ENCODE measurements around the gene ATP11A. TPM values are rescaled to one million over a fixed set of nuclear protein-coding genes. Genes with fewer than 3 reads are reported as not detected.
"Not testable (repeated sequence)": the region's sequence is repeated elsewhere in the genome, so short reads cannot be mapped to it uniquely, and the experiment has no call there.

ATP11A gene
- total and polyA plus RNA-seq, 4 donors: 3.1 to 68.1 (median 28.6) TPM

DNA sequence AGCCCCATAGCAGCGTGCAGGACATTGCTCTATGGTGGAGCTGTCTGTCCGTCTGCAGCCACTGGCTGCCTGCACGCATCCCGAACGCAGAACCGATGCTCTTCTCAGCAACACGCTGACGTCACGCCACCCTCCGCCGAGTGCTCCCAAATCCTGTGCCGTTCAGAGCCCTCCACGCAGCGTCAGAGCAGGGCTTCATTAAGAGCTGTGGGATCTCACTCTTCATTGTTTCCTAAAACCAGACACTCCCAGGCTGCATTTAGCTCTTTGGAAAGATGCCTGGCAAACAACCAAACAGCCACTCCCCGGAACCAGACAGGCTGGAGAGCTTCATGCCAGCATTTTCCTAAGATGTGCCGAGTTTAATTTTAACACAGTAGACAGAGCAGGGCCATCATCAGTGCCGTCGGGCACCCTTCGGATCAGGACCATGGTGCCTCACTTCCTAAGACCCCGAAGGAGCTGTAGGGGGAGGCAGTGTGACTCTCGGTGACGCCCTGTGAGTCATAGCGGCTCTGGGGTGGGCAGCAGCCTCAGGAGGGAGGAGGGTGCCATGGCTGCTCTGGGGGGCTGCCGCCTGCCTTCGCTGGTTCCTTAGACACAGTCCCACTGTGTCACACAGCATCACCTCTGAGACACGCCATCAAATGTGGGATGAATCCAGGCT, 147.7 kb downstream of the ATP11A start:
- H3K27me3 ChIP-seq (ENCODE audit: control insufficient read depth in 1 of 2, insufficient read depth in 2 of 2, low read length in 1 of 2): no peaks in the 10 kb centered on the region
- H3K36me3 ChIP-seq (ENCODE audit: control insufficient read depth in 1 of 2, insufficient read depth in 2 of 2, low read length in 1 of 2): no peaks in the 10 kb centered on the region
- no peak overlapping the region for H3K27ac ChIP-seq (ENCODE audit: low read depth in 1 of 2, low read length in 2 of 2)
- no peak for ATAC-seq (ENCODE audit: low FRiP score)
- intact Hi-C loops (cut with DNase I): no loop called here
- no peaks in the 10 kb centered on the region for H3K9me3 ChIP-seq (ENCODE audit: control insufficient read depth, low read length)
- WGBS, 2 donors: 86 to 91% methylated on average over 26 of the region's 26 CpGs
- DNase-seq: peak in 1 of 2 donors; percentile 74
- no peaks in the 10 kb centered on the region for H3K4me1 ChIP-seq (ENCODE audit: control insufficient read depth in 1 of 2, insufficient read depth in 2 of 2, low read length in 2 of 2)
- H3K4me3 ChIP-seq (ENCODE audit: low read length in 2 of 2): no peak overlapping the region

GRCh38 chr13:112838038-112838841, 148.4 kb downstream of the ATP11A start:
- ATAC-seq (ENCODE audit: low FRiP score): no peak
- no peaks in the 10 kb centered on the region for H3K36me3 ChIP-seq (ENCODE audit: control insufficient read depth in 1 of 2, insufficient read depth in 2 of 2, low read length in 1 of 2)

DNA sequence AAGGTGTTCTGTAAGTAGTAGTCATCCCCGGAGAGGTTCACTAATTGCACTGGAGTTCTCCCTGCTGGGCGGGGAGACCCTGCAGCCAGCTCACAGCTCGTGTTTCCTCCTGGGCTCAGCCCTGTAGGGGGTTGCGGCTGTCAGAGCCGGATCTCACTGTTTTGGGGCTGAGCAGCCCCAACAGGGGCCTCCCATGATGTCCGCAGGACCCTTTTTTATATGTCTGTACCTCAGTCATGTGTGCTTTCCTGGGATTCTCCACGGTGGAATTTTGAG, 148.9 kb downstream of the ATP11A start:
- WGBS, 2 donors: 92 to 94% methylated on average over 7 of the region's 7 CpGs
- Histone ChIP-seq H3K27ac (ENCODE audit: low read depth in 1 of 2, low read length in 2 of 2) (no peak overlapping the region), H3K36me3 (ENCODE audit: control insufficient read depth in 1 of 2, insufficient read depth in 2 of 2, low read length in 1 of 2) (no peaks in the 10 kb centered on the region), H3K4me3 (ENCODE audit: low read length in 2 of 2) (no peak overlapping the region), H3K9me3 (ENCODE audit: control insufficient read depth, low read length) (no peaks in the 10 kb centered on the region), H3K4me1 (ENCODE audit: control insufficient read depth in 1 of 2, insufficient read depth in 2 of 2, low read length in 2 of 2) (no peaks in the 10 kb centered on the region), H3K27me3 (ENCODE audit: control insufficient read depth in 1 of 2, insufficient read depth in 2 of 2, low read length in 1 of 2) (no peaks in the 10 kb centered on the region)
- intact Hi-C loops (cut with DNase I): no loop called here
- ATAC-seq (ENCODE audit: low FRiP score) (no peak), DNase-seq (no peak)

More at GRCh38 chr13:112838038-112838841, 148.4 kb downstream of the ATP11A start:
- Histone ChIP-seq H3K4me3 (ENCODE audit: low read length in 2 of 2) (no peak overlapping the region), H3K27ac (ENCODE audit: low read depth in 1 of 2, low read length in 2 of 2) (no peak overlapping the region), H3K4me1 (ENCODE audit: control insufficient read depth in 1 of 2, insufficient read depth in 2 of 2, low read length in 2 of 2) (no peaks in the 10 kb centered on the region), H3K27me3 (ENCODE audit: control insufficient read depth in 1 of 2, insufficient read depth in 2 of 2, low read length in 1 of 2) (no peaks in the 10 kb centered on the region), H3K9me3 (ENCODE audit: control insufficient read depth, low read length) (no peaks in the 10 kb centered on the region)
- DNase-seq: peak in 1 of 2 donors; percentile 74
- WGBS, 2 donors: 96% methylated on average over 35 of the region's 35 CpGs
- intact Hi-C loops (cut with DNase I): no loop called here

DNA sequence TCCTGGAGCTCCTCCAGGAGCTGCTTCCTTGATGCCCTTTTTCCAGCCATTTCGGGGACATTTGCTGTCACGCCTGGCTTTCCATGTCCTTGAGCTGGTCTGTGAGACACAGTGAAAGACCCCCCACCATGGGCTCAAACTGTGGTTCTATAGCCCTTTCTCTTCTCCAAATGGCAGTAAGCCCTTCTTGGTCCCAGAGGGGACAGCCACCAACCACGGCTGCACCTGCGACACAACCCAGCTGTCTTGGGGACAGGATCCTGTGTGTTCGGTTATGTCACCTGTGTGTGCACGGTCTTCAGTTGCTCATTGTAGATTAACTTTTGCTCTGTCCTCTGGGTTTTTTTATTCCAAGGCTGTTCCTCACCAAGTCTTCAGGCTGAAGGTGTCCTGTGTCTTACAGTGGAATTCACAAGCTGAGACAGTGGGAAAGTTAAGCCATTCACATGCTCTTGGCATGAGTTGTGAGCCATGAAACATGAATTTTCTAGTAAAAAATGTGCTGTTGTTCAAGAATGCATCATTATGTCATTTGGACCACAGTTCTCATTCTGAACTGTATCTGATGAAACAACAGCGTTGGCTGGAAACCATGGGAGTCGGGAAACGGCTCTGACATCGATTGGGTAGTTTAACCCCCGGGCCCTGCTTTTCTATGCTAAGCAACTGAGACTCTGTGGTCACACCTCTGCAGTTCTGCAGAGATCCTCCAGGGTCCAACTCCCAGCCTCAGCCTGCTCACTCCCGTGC, 149.7 kb downstream of the ATP11A start:
- no peaks in the 10 kb centered on the region for H3K9me3 ChIP-seq (ENCODE audit: control insufficient read depth, low read length)
- ATAC-seq (ENCODE audit: low FRiP score): no peak
- intact Hi-C loops (cut with DNase I): no loop called here
- no peaks in the 10 kb centered on the region for H3K36me3 ChIP-seq (ENCODE audit: control insufficient read depth in 1 of 2, insufficient read depth in 2 of 2, low read length in 1 of 2)
- no peaks in the 10 kb centered on the region for H3K27me3 ChIP-seq (ENCODE audit: control insufficient read depth in 1 of 2, insufficient read depth in 2 of 2, low read length in 1 of 2)
- no peak overlapping the region for H3K27ac ChIP-seq (ENCODE audit: low read depth in 1 of 2, low read length in 2 of 2)
- no peaks in the 10 kb centered on the region for H3K4me1 ChIP-seq (ENCODE audit: control insufficient read depth in 1 of 2, insufficient read depth in 2 of 2, low read length in 2 of 2)
- peak in 1 of 2 donors; percentile 63 for DNase-seq
- WGBS, 2 donors: 73 to 74% methylated on average over 12 of the region's 12 CpGs
- H3K4me3 ChIP-seq (ENCODE audit: low read length in 2 of 2): no peak overlapping the region

- H3K4me1 ChIP-seq (ENCODE audit: control insufficient read depth in 1 of 2, insufficient read depth in 2 of 2, low read length in 2 of 2): no peaks in the 10 kb centered on the region
- no peaks in the 10 kb centered on the region for H3K9me3 ChIP-seq (ENCODE audit: control insufficient read depth, low read length)
- H3K4me3 ChIP-seq (ENCODE audit: low read length in 2 of 2): no peak overlapping the region
- WGBS, 2 donors: 95 to 96% methylated on average over 34 of the region's 34 CpGs
- intact Hi-C loops (cut with DNase I): no loop called here
- DNase-seq: peak; percentile 43 to 62
- H3K27me3 ChIP-seq (ENCODE audit: control insufficient read depth in 1 of 2, insufficient read depth in 2 of 2, low read length in 1 of 2): no peaks in the 10 kb centered on the region
- no peak overlapping the region for H3K27ac ChIP-seq (ENCODE audit: low read depth in 1 of 2, low read length in 2 of 2)
- ATAC-seq (ENCODE audit: low FRiP score): no peak
- no peaks in the 10 kb centered on the region for H3K36me3 ChIP-seq (ENCODE audit: control insufficient read depth in 1 of 2, insufficient read depth in 2 of 2, low read length in 1 of 2)
These were observed 150.8 kb downstream of the ATP11A start for GRCh38 chr13:112840472-112841302.

DNA sequence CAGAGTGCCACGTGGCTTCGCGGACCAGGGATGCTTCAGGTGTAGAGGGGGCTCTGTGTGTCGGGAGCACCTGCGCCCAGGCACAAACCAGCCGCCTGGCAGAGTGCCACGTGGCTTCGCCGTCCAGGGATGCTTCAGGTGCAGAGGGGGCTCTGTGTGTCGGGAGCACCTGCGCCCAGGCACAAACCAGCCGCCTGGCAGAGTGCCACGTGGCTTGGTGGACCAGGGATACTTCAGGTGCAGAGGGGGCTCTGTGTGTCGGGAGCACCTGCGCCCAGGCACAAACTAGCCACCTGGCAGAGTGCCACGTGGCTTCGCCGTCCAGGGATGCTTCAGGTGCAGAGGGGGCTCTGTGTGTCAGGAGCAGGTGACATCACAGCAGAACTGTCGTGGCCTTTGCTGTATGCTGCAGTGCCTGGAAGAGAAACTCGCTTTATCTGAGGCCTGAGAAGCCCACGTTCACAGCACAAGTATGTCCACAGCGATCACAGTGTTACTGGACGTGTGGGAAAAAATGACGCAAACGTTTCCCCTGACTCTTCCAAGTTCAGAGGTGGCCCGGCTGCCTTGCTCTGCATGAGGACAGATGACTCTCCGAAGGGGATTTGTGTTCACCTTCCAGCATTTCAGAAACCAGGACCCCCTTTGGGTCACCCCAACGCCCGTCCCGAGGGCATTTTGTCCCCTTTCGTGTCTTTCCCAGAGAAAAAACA, 151.6 kb downstream of the ATP11A start:
- DNase-seq: peak in 1 of 2 donors; percentile 61
- H3K4me1 ChIP-seq (ENCODE audit: control insufficient read depth in 1 of 2, insufficient read depth in 2 of 2, low read length in 2 of 2); H3K27me3 ChIP-seq (ENCODE audit: control insufficient read depth in 1 of 2, insufficient read depth in 2 of 2, low read length in 1 of 2); H3K27ac ChIP-seq (ENCODE audit: low read depth in 1 of 2, low read length in 2 of 2); H3K4me3 ChIP-seq (ENCODE audit: low read length in 2 of 2); H3K9me3 ChIP-seq (ENCODE audit: control insufficient read depth, low read length); ATAC-seq (ENCODE audit: low FRiP score); H3K36me3 ChIP-seq (ENCODE audit: control insufficient read depth in 1 of 2, insufficient read depth in 2 of 2, low read length in 1 of 2); intact Hi-C loops (cut with DNase I): not testable (repeated sequence)
- WGBS, 2 donors: 63 to 66% methylated on average over 31 of the region's 31 CpGs

DNA sequence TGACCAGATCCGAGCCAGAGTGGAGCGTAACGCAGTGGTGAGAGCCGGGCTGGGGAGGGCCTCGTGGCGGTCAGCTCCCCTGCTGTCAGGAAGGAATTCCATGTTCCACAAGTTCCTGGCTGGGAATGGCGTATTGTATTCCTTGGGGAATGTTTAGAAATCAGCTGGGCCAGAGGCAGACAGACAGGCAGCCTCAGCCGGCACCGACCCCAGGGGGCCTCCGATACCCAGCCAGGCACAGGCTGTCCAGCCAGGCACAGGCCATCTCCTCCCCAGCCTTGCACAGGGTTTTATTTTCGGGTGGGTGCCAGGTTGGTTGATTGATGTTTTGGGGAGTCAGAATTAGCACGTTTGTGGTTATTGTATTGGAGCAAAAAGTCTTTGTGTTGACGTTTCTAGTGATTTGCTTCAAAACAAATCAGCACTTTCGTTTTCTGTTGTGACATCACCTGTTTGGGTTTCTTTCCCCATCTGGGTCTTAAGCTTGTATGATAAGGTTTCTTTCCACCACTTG, 152.6 kb downstream of the ATP11A start:
- ATAC-seq (ENCODE audit: low FRiP score): peak; percentile 65
- Histone ChIP-seq H3K4me3 (ENCODE audit: low read length in 2 of 2) (no peak overlapping the region), H3K36me3 (ENCODE audit: control insufficient read depth in 1 of 2, insufficient read depth in 2 of 2, low read length in 1 of 2) (no peaks in the 10 kb centered on the region), H3K4me1 (ENCODE audit: control insufficient read depth in 1 of 2, insufficient read depth in 2 of 2, low read length in 2 of 2) (no peaks in the 10 kb centered on the region), H3K27ac (ENCODE audit: low read depth in 1 of 2, low read length in 2 of 2) (no peak overlapping the region), H3K27me3 (ENCODE audit: control insufficient read depth in 1 of 2, insufficient read depth in 2 of 2, low read length in 1 of 2) (no peaks in the 10 kb centered on the region), H3K9me3 (ENCODE audit: control insufficient read depth, low read length) (peaks cover 2% of the 10 kb centered on the region)
- intact Hi-C loops (cut with DNase I): no loop called here
- DNase-seq: peak in 1 of 2 donors; percentile 74
- WGBS, 2 donors: 10 to 11% methylated on average over 14 of the region's 14 CpGs

All from aorta (tissue), 5 donors.